ENCODE results near the gene ANKIB1.

GRCh38 chr7:92259062-92259461 is 13.3 kb downstream of the ANKIB1 start:
- TF ChIP-seq CTCF (IDR thresholded peaks at IDR 0.05 in 2 of 3, conservative IDR thresholded peaks at IDR 0.05 in 1 of 3; ENCODE audit: insufficient read depth in 2 of 3, low read depth in 1 of 3, low read length in 3 of 3) (no peak), CBX1 (IDR thresholded peaks at IDR 0.05; ENCODE audit: low read depth) (no peak), SREBF2 (CRISPR knock-in tag; IDR thresholded peaks at IDR 0.05) (no peak), CHCHD3 (CRISPR knock-in tag; IDR thresholded peaks at IDR 0.05) (no peak), STAT5B (CRISPR knock-in tag; IDR thresholded peaks at IDR 0.05) (no peak), ZFPM2 (CRISPR knock-in tag; IDR thresholded peaks at IDR 0.05) (no peak), SAP30 (IDR thresholded peaks at IDR 0.05; ENCODE audit: borderline replicate concordance, insufficient read depth, low read depth, low read length, poor library complexity, severe bottlenecking) (no peak), CHD1 (IDR thresholded peaks at IDR 0.05; ENCODE audit: low read length) (no peak)
- TF ChIP-seq, protein P1, sequence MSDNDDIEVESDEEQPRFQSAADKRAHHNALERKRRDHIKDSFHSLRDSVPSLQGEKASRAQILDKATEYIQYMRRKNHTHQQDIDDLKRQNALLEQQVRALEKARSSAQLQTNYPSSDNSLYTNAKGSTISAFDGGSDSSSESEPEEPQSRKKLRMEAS (CRISPR knock-in tag; IDR thresholded peaks at IDR 0.05): no peak

Data from K562 (cell line).